Neural cell (in vitro differentiated cells): ENCODE measurements around the gene HK1. TPM values are rescaled to one million over a fixed set of nuclear protein-coding genes. Genes with fewer than 3 reads are reported as not detected.

Source experiments
- H2AFZ ChIP-seq: fragments of 200-600, 300-800 bp; sonication (generic), shearing (Covaris generic); 2 replicates; pipeline ENCODE4 v1.6.0; 2014; ENCODE audit warnings: low read depth, mild to moderate bottlenecking, antibody characterized with exemption, low read length, moderate library complexity
- H3F3A ChIP-seq: fragments of 200-600 bp; shearing (Covaris generic); 2 replicates; pipeline ENCODE4 v1.6.1; 2016; ENCODE audit warnings: mild to moderate bottlenecking, moderate library complexity, mixed read lengths, antibody characterized with exemption, low read length; ENCODE audit not compliant: insufficient read depth, poor library complexity, severe bottlenecking
- H3K27ac ChIP-seq: fragments of 200-600, 300-800 bp; sonication (generic), shearing (Covaris generic); 2 replicates; pipeline ENCODE4 v1.5.1; 2014; ENCODE audit warnings: mild to moderate bottlenecking, low read length, moderate library complexity
- H3K27me3 ChIP-seq: fragments of 300-800, 200-600 bp; sonication (generic), shearing (Covaris generic); 2 replicates; pipeline ENCODE4 v1.6.0; 2014; ENCODE audit warnings: mild to moderate bottlenecking, low read depth, low read length, moderate library complexity; ENCODE audit not compliant: insufficient read depth
- H3K36me3 ChIP-seq: fragments of 300-800, 200-600 bp; sonication (generic), shearing (Covaris generic); 2 replicates; pipeline ENCODE4 v1.5.1; 2014; ENCODE audit warnings: mild to moderate bottlenecking, antibody characterized with exemption, low read length, moderate library complexity; ENCODE audit not compliant: insufficient read depth
- H3K4me2 ChIP-seq: fragments of 300-800, 200-600 bp; sonication (generic), shearing (Covaris generic); 2 replicates; pipeline ENCODE4 v1.6.0; 2014; ENCODE audit warnings: mild to moderate bottlenecking, low read length
- H3K4me3 ChIP-seq: fragments of 300-800, 200-600 bp; sonication (generic), shearing (Covaris generic); 2 replicates; pipeline ENCODE4 v1.5.1; 2014; ENCODE audit warnings: mild to moderate bottlenecking, low read length, moderate library complexity
- H3K79me2 ChIP-seq: fragments of 200-600 bp; shearing (Covaris generic); replicated peaks from 2 replicates; pipeline ENCODE4 v1.6.0; 2014; ENCODE audit warnings: mild to moderate bottlenecking, low read length, moderate library complexity; ENCODE audit not compliant: insufficient read depth
- H3K9ac ChIP-seq: fragments of 300-800, 200-600 bp; sonication (generic), shearing (Covaris generic); 2 replicates; pipeline ENCODE4 v1.6.1; 2016; ENCODE audit warnings: mild to moderate bottlenecking, low read length, mixed read lengths
- H3K9me2 ChIP-seq: fragments of 200-600 bp; shearing (Covaris generic); 2 replicates; pipeline ENCODE4 v1.6.1; 2016; ENCODE audit warnings: mild to moderate bottlenecking, low read length, mixed read lengths; ENCODE audit not compliant: insufficient read depth
- H3K9me3 ChIP-seq: fragments of 200-600, 300-800 bp; sonication (generic), shearing (Covaris generic); 2 replicates; pipeline ENCODE4 v1.6.1; 2016; ENCODE audit warnings: mild to moderate bottlenecking, mixed run types, low read length, moderate library complexity, mixed read lengths
- H4K20me1 ChIP-seq: fragments of 200-600 bp; shearing (Covaris generic); 2 replicates; pipeline ENCODE4 v1.6.1; 2016; ENCODE audit warnings: mild to moderate bottlenecking, mixed run types; ENCODE audit not compliant: insufficient read depth
- CTCF ChIP-seq: fragments of 450-650 bp; IDR thresholded peaks from 2 replicates; pipeline ENCODE4 v1.5.1; 2014; ENCODE audit warnings: antibody characterized with exemption, mild to moderate bottlenecking, moderate library complexity; ENCODE audit not compliant: poor library complexity, severe bottlenecking
- EP300 ChIP-seq: fragments of 450-650 bp; conservative IDR thresholded peaks from 2 replicates; pipeline ENCODE4 v1.6.1; 2014; ENCODE audit warnings: antibody characterized with exemption, mild to moderate bottlenecking, moderate library complexity; ENCODE audit not compliant: poor library complexity, severe bottlenecking
- EZH2 ChIP-seq: fragments of 200-600, 300-800 bp; shearing (Covaris generic), sonication (generic); IDR thresholded peaks from 2 replicates; pipeline ENCODE4 v1.6.1; 2014; ENCODE audit warnings: antibody characterized with exemption, low read length, borderline replicate concordance, mild to moderate bottlenecking; ENCODE audit not compliant: insufficient read depth, poor library complexity, severe bottlenecking
- MXI1 ChIP-seq: fragments of 450-650 bp; conservative IDR thresholded peaks from 2 replicates; pipeline ENCODE4 v1.6.1; 2014; ENCODE audit warnings: antibody characterized with exemption, mild to moderate bottlenecking; ENCODE audit not compliant: poor library complexity, severe bottlenecking
- POLR2AphosphoS5 ChIP-seq: IDR thresholded peaks from 2 replicates; pipeline ENCODE4 v1.6.1; 2012
- RAD21 ChIP-seq: fragments of 450-650 bp; conservative IDR thresholded peaks from 2 replicates; pipeline ENCODE4 v1.6.1; 2014; ENCODE audit warnings: antibody characterized with exemption, mild to moderate bottlenecking, moderate library complexity
- REST ChIP-seq: IDR thresholded peaks from 2 replicates; pipeline ENCODE4 v1.6.1; 2012; ENCODE audit warnings: borderline replicate concordance
- SMC3 ChIP-seq: fragments of 450-650 bp; conservative IDR thresholded peaks from 2 replicates; pipeline ENCODE4 v1.6.1; 2014; ENCODE audit warnings: antibody characterized with exemption, mild to moderate bottlenecking, moderate library complexity; ENCODE audit not compliant: poor library complexity
- TAF1 ChIP-seq: IDR thresholded peaks from 2 replicates; pipeline ENCODE4 v1.6.1; 2012; ENCODE audit warnings: low read depth
- polyA plus RNA-seq: library from polyadenylated mRNA; depleted of rRNA; stranded (reverse); fragments of >200 nt; gene quantifications from 2 replicates; pipeline ENCODE4 v1.2.3, GENCODE V29; 2014

Gene HK1
- polyA plus RNA-seq, 1 donor from 2014 or later, result 60.5 TPM

- Histone ChIP-seq H3F3A (no peaks in the 10 kb centered on the region), H3K27me3 (no peaks in the 10 kb centered on the region), H3K4me3 (no peak overlapping the region), H3K36me3 (no peaks in the 10 kb centered on the region), H3K9ac (no peak overlapping the region), H3K4me2 (no peak overlapping the region), H3K79me2 (no peaks in the 10 kb centered on the region), H3K9me3 (no peaks in the 10 kb centered on the region), H3K27ac (no peak overlapping the region), H3K9me2 (no peaks in the 10 kb centered on the region), H2AFZ (no peak overlapping the region), H4K20me1 (no peaks in the 10 kb centered on the region)
- no peak for TF ChIP-seq EP300
- no peak for TF ChIP-seq CTCF
- no peak for TF ChIP-seq EZH2
- no peak for TF ChIP-seq RAD21
- no peak for TF ChIP-seq TAF1
- no peak for TF ChIP-seq POLR2AphosphoS5
- no peak for TF ChIP-seq REST
- no peak for TF ChIP-seq SMC3
- no peak for TF ChIP-seq MXI1
Measured at GRCh38 chr10:69363666-69364065, 85.4 kb downstream of the HK1 start.

- H3F3A ChIP-seq, result no peaks in the 10 kb centered on the region
- no peaks in the 10 kb centered on the region for H3K27me3 ChIP-seq
- H3K4me3 ChIP-seq, result no peak overlapping the region
- H3K36me3 ChIP-seq, result no peaks in the 10 kb centered on the region
- no peak overlapping the region for H3K27ac ChIP-seq
- no peaks in the 10 kb centered on the region for H3K9me3 ChIP-seq
- no peak overlapping the region for H3K9ac ChIP-seq
- no peaks in the 10 kb centered on the region for H3K79me2 ChIP-seq
- TF ChIP-seq RAD21 (no peak), MXI1 (no peak), REST (no peak), SMC3 (no peak), TAF1 (no peak), EP300 (no peak), EZH2 (no peak), CTCF (no peak), POLR2AphosphoS5 (no peak)
- no peak overlapping the region for H2AFZ ChIP-seq
- no peak overlapping the region for H3K4me2 ChIP-seq
- no peaks in the 10 kb centered on the region for H4K20me1 ChIP-seq
- H3K9me2 ChIP-seq, result no peaks in the 10 kb centered on the region
Measured at GRCh38 chr10:69364232-69364940, 86.1 kb downstream of the HK1 start.
